ENCODE measurements around the gene MMRN1. TPM values are rescaled to one million over a fixed set of nuclear protein-coding genes. Genes with fewer than 3 reads are reported as not detected.

Gene MMRN1
- total RNA-seq, 1 experiment from 2014 or later = not detected

- POLR2A ChIA-PET (ENCODE audit: unreplicated experiment) = no interaction called here
- CTCF ChIA-PET = no interaction called here
Observed at GRCh38 chr4:89957046-89957926, 62.6 kb downstream of the MMRN1 start.

GRCh38 chr4:89981789-89982334 is 87.2 kb downstream of the MMRN1 start:
- CTCF ChIA-PET = no interaction called here

More at GRCh38 chr4:89957046-89957926, 62.6 kb downstream of the MMRN1 start:
- BruUV-seq (replicated peaks) = no TSS peak
- no peak overlapping the region for H3K27ac ChIP-seq
- no peak overlapping the region for H3K4me2 ChIP-seq
- no peaks in the 10 kb centered on the region for H3K9me2 ChIP-seq (ENCODE audit: insufficient read depth)
- intact Hi-C loops (cut with micrococcal nuclease; ENCODE audit: unreplicated experiment) = loop anchor here (10.0 kb wide), 1 partner anchor 338 kb away; no protein-coding TSS in a partner anchor
- H3K4me1 ChIP-seq (replicated peaks; ENCODE audit: insufficient read depth) = no peaks in the 10 kb centered on the region
- DNase-seq = no peak
- no peaks in the 10 kb centered on the region for H3K36me3 ChIP-seq (ENCODE audit: low read depth)
- H3F3A ChIP-seq (ENCODE audit: insufficient read depth, low read depth) = no peaks in the 10 kb centered on the region
- no peaks in the 10 kb centered on the region for H3K9me3 ChIP-seq (ENCODE audit: insufficient read depth, low read depth)
- H3K27me3 ChIP-seq (ENCODE audit: insufficient read depth, low read depth) = no peaks in the 10 kb centered on the region
- no peak overlapping the region for H3K4me3 ChIP-seq
- TF ChIP-seq CTCF (conservative IDR thresholded peaks at IDR 0.05) (no peak), EZH2 (IDR thresholded peaks at IDR 0.05; ENCODE audit: low read depth) (no peak)
- H3K79me2 ChIP-seq (ENCODE audit: low read depth) = no peaks in the 10 kb centered on the region
- H2AFZ ChIP-seq = no peak overlapping the region
- H4K20me1 ChIP-seq (ENCODE audit: insufficient read depth) = no peaks in the 10 kb centered on the region

GRCh38 chr4:89988268-89988667 is 93.6 kb downstream of the MMRN1 start:
- no peak overlapping the region for H3K4me3 ChIP-seq
- TF ChIP-seq EZH2 (IDR thresholded peaks at IDR 0.05; ENCODE audit: low read depth) (no peak), CTCF (conservative IDR thresholded peaks at IDR 0.05) (no peak)
- no peak overlapping the region for H3K4me2 ChIP-seq
- ChIA-PET CTCF (no interaction called here), POLR2A (ENCODE audit: unreplicated experiment) (no interaction called here)
- intact Hi-C loops (cut with micrococcal nuclease; ENCODE audit: unreplicated experiment) = no loop called here
- no peaks in the 10 kb centered on the region for H3K4me1 ChIP-seq (replicated peaks; ENCODE audit: insufficient read depth)
- H3K79me2 ChIP-seq (ENCODE audit: low read depth) = no peaks in the 10 kb centered on the region
- H2AFZ ChIP-seq = no peak overlapping the region
- H3F3A ChIP-seq (ENCODE audit: insufficient read depth, low read depth) = no peaks in the 10 kb centered on the region
- DNase-seq = no peak
- H3K9me2 ChIP-seq (ENCODE audit: insufficient read depth) = no peaks in the 10 kb centered on the region
- H3K9me3 ChIP-seq (ENCODE audit: insufficient read depth, low read depth) = no peaks in the 10 kb centered on the region
- no peaks in the 10 kb centered on the region for H4K20me1 ChIP-seq (ENCODE audit: insufficient read depth)
- H3K27me3 ChIP-seq (ENCODE audit: insufficient read depth, low read depth) = no peaks in the 10 kb centered on the region
- no peaks in the 10 kb centered on the region for H3K36me3 ChIP-seq (ENCODE audit: low read depth)
- no TSS peak for BruUV-seq (replicated peaks)
- no peak overlapping the region for H3K27ac ChIP-seq

More at GRCh38 chr4:89981789-89982334, 87.2 kb downstream of the MMRN1 start:
- Histone ChIP-seq H3K4me1 (replicated peaks; ENCODE audit: insufficient read depth) (no peaks in the 10 kb centered on the region), H3F3A (ENCODE audit: insufficient read depth, low read depth) (no peaks in the 10 kb centered on the region), H3K27me3 (ENCODE audit: insufficient read depth, low read depth) (no peaks in the 10 kb centered on the region), H3K4me2 (no peak overlapping the region), H2AFZ (no peak overlapping the region), H3K27ac (no peak overlapping the region), H3K9me3 (ENCODE audit: insufficient read depth, low read depth) (no peaks in the 10 kb centered on the region), H3K4me3 (no peak overlapping the region), H3K36me3 (ENCODE audit: low read depth) (no peaks in the 10 kb centered on the region), H3K79me2 (ENCODE audit: low read depth) (no peaks in the 10 kb centered on the region), H4K20me1 (ENCODE audit: insufficient read depth) (no peaks in the 10 kb centered on the region), H3K9me2 (ENCODE audit: insufficient read depth) (no peaks in the 10 kb centered on the region)
- no TSS peak for BruUV-seq (replicated peaks)
- no peak for TF ChIP-seq EZH2 (IDR thresholded peaks at IDR 0.05; ENCODE audit: low read depth)
- no peak for TF ChIP-seq CTCF (conservative IDR thresholded peaks at IDR 0.05)
- POLR2A ChIA-PET (ENCODE audit: unreplicated experiment) = no interaction called here
- no peak for DNase-seq
- intact Hi-C loops (cut with micrococcal nuclease; ENCODE audit: unreplicated experiment) = no loop called here

Data from PC-9 (cell line).